ENCODE measurements around the gene BTN1A1. TPM values are rescaled to one million over a fixed set of nuclear protein-coding genes. Genes with fewer than 3 reads are reported as not detected.
A peak's percentile ranks its signal among the peaks of the same experiment; 100 is the strongest.

Gene BTN1A1
- total RNA-seq, 2 donors from 2014 or later = not detected

GRCh38 chr6:26532699-26533531 lies 32.8 kb downstream of the BTN1A1 start:
- Histone ChIP-seq H3K9me3 (no peaks in the 10 kb centered on the region), H3K4me3 (peak overlapping the region; percentile 16 to 51), H3K27ac (peak overlapping the region; percentile 48 to 71 (median 67)), H3K4me1 (peaks cover 17% of the 10 kb centered on the region), H3K27me3 (no peaks in the 10 kb centered on the region), H3K36me3 (replicated peaks in 1 of 2; ENCODE audit: insufficient read depth in 1 of 2, low read depth in 2 of 2) (no peaks in the 10 kb centered on the region)
- ATAC-seq = peak; percentile 58
- DNase-seq = peak; percentile 91 to 93 (median 92)
- WGBS, 2 donors = 1 to 2% methylated on average over 28 of the region's 28 CpGs
- intact Hi-C loops (cut with DNase I) = no loop called here
- TF ChIP-seq POLR2A (IDR thresholded peaks at IDR 0.05) = no peak
- no peak for TF ChIP-seq CTCF (IDR thresholded peaks at IDR 0.05)

GRCh38 chr6:26533532-26533931 lies 33.4 kb downstream of the BTN1A1 start:
- no peak for TF ChIP-seq CTCF (IDR thresholded peaks at IDR 0.05)
- TF ChIP-seq POLR2A (IDR thresholded peaks at IDR 0.05) = no peak
- intact Hi-C loops (cut with DNase I) = no loop called here

GRCh38 chr6:26534681-26535465 lies 34.8 kb downstream of the BTN1A1 start:
- no peaks in the 10 kb centered on the region for H3K36me3 ChIP-seq (replicated peaks in 1 of 2; ENCODE audit: insufficient read depth in 1 of 2, low read depth in 2 of 2)
- no peaks in the 10 kb centered on the region for H3K9me3 ChIP-seq
- no peak overlapping the region for H3K4me3 ChIP-seq
- no peaks in the 10 kb centered on the region for H3K27me3 ChIP-seq
- H3K4me1 ChIP-seq = peaks cover 24% of the 10 kb centered on the region
- intact Hi-C loops (cut with DNase I) = no loop called here
- TF ChIP-seq POLR2A (IDR thresholded peaks at IDR 0.05) (no peak), CTCF (IDR thresholded peaks at IDR 0.05) (no peak)
- WGBS, 2 donors = 37 to 41% methylated on average over 6 of the region's 6 CpGs
- H3K27ac ChIP-seq = peak overlapping the region in 2 of 4 donors; percentile 10 to 12
- ATAC-seq = no peak
- peak; percentile 42 to 76 (median 70) for DNase-seq

More at GRCh38 chr6:26533532-26533931, 33.4 kb downstream of the BTN1A1 start:
- DNase-seq = no peak
- WGBS, 2 donors = 0 to 6% methylated on average over 1 of the region's 1 CpG
- no peak for ATAC-seq
- no peaks in the 10 kb centered on the region for H3K36me3 ChIP-seq (replicated peaks in 1 of 2; ENCODE audit: insufficient read depth in 1 of 2, low read depth in 2 of 2)
- no peaks in the 10 kb centered on the region for H3K27me3 ChIP-seq
- no peaks in the 10 kb centered on the region for H3K9me3 ChIP-seq
- H3K4me1 ChIP-seq = peaks cover 17% of the 10 kb centered on the region
- H3K4me3 ChIP-seq = no peak overlapping the region
- H3K27ac ChIP-seq = peak overlapping the region in 3 of 4 donors; percentile 48 to 71 (median 69)

GRCh38 chr6:26536571-26537159 lies 36.6 kb downstream of the BTN1A1 start:
- intact Hi-C loops (cut with DNase I) = no loop called here
- 21 to 23% methylated on average over 12 of the region's 12 CpGs for WGBS, 2 donors
- peaks cover 24% of the 10 kb centered on the region for H3K4me1 ChIP-seq
- ATAC-seq = no peak
- H3K36me3 ChIP-seq (replicated peaks in 1 of 2; ENCODE audit: insufficient read depth in 1 of 2, low read depth in 2 of 2) = no peaks in the 10 kb centered on the region
- no peaks in the 10 kb centered on the region for H3K27me3 ChIP-seq
- H3K9me3 ChIP-seq = no peaks in the 10 kb centered on the region
- TF ChIP-seq POLR2A (IDR thresholded peaks at IDR 0.05) (no peak), CTCF (IDR thresholded peaks at IDR 0.05) (no peak)
- peak overlapping the region in 1 of 2 donors; percentile 95 for H3K4me3 ChIP-seq
- H3K27ac ChIP-seq = peak overlapping the region; percentile 73 to 95 (median 84)
- peak in 2 of 4 donors; percentile 13 to 27 for DNase-seq
